K562 (cell line): ENCODE measurements around the gene CCDC116. TPM values are rescaled to one million over a fixed set of nuclear protein-coding genes. Genes with fewer than 3 reads are reported as not detected.

Experiments used
- ATAC-seq: fragments of 200-7000 bp; cut with Tn5 transposase; 3 replicates; pipeline ENCODE4 v1.9.1; 2020; ENCODE audit warnings: moderate library complexity
- BruUV-seq: library from RNA; stranded (reverse); fragments of 400-500 nt; replicated peaks from 2 replicates; lab custom pipeline; 2021; lab: Mats Ljungman, UMichigan
- CTCF ChIA-PET: fragments of 300-600 bp; formaldehyde crosslinking; extraction: SDS; loops from one replicate; lab custom pipeline; 2021; ENCODE audit warnings: low intra/inter-chr PET ratio; lab: Yijun Ruan, JAX
- POLR2A ChIA-PET: fragments of 300-600, 350-650 bp; sonication (Branson Sonifier 250); formaldehyde crosslinking; extraction: SDS; loops from one replicate; lab custom pipeline; 2021; ENCODE audit warnings: antibody characterized with exemption, inconsistent platforms; lab: Yijun Ruan, JAX
- DNase-seq, 4 experiments: peaks; one replicate each; pipeline versions ENCODE4 v3.0.0 to v3.0.0-alpha.2; 2011 to 2018; ENCODE audit warnings: low spot score in 3 of 4, mixed read lengths in 3 of 4; ENCODE audit errors: extremely low read depth in 1 of 4
- FAIRE-seq: peaks from 2 replicates; lab custom pipeline; 2011; peaks lifted over from hg19 to GRCh38; lab: Jason Lieb, UNC
- H2AFZ ChIP-seq: 2 replicates; pipeline ENCODE4 v1.6.0; 2011; ENCODE audit warnings: low read depth, low read length, control low read depth, inconsistent platforms
- H3K27ac ChIP-seq: fragments of 200-600 bp; 3 replicates; pipeline ENCODE4 v1.8.0; 2011; ENCODE audit warnings: low read depth, mild to moderate bottlenecking, control low read depth, inconsistent platforms, low read length, moderate library complexity, mixed read lengths; ENCODE audit errors: extremely low read depth
- H3K27me3 ChIP-seq, 2 experiments: fragments of 300-600 bp in 1 of 2; 2 replicates in 1 of 2; 3 replicates in 1 of 2; pipeline versions ENCODE4 v1.6.0 to v1.8.0; 2011; ENCODE audit warnings: inconsistent platforms in 2 of 2, low read length in 2 of 2, mild to moderate bottlenecking in 1 of 2, mixed read lengths in 1 of 2, moderate library complexity in 1 of 2; ENCODE audit not compliant: control insufficient read depth in 2 of 2, insufficient read depth in 2 of 2
- H3K36me3 ChIP-seq: fragments of 300-600 bp; 3 replicates; pipeline ENCODE4 v1.8.0; 2011; ENCODE audit warnings: mild to moderate bottlenecking, low read length, inconsistent platforms; ENCODE audit not compliant: control insufficient read depth, insufficient read depth
- H3K4me1 ChIP-seq, 2 experiments: fragments of 200-600 bp in 1 of 2; replicated peaks in 1 of 2; 2 replicates in 1 of 2; 3 replicates in 1 of 2; pipeline versions ENCODE4 v1.5.1 to v1.8.0; 2011; ENCODE audit warnings: inconsistent platforms in 2 of 2, low read length in 2 of 2, mild to moderate bottlenecking in 1 of 2, mixed read lengths in 1 of 2, moderate library complexity in 1 of 2; ENCODE audit not compliant: control insufficient read depth in 2 of 2, insufficient read depth in 2 of 2
- H3K4me2 ChIP-seq: 2 replicates; pipeline ENCODE4 v1.6.1; 2011; ENCODE audit warnings: low read length, control low read depth, inconsistent platforms, mixed read lengths; ENCODE audit not compliant: insufficient read depth
- H3K4me3 ChIP-seq: fragments of 200-600 bp; sonication (generic), shearing (Covaris generic); 2 replicates; pipeline ENCODE4 v1.5.1; 2016; ENCODE audit warnings: control low read depth, inconsistent platforms
- H3K79me2 ChIP-seq: fragments of 200-600 bp; 3 replicates; pipeline ENCODE4 v1.8.0; 2011; ENCODE audit warnings: low read length, inconsistent platforms; ENCODE audit not compliant: control insufficient read depth, insufficient read depth
- H3K9ac ChIP-seq, 2 experiments: 2 replicates each; pipeline versions ENCODE4 v1.6.0 to v1.6.1; 2011; ENCODE audit warnings: low read depth in 2 of 2, low read length in 2 of 2, control low read depth in 1 of 2, inconsistent platforms in 1 of 2, mild to moderate bottlenecking in 1 of 2, mixed read lengths in 1 of 2; ENCODE audit not compliant: insufficient read depth in 1 of 2
- H3K9me1 ChIP-seq: one replicate; pipeline ENCODE4 v1.6.0; 2011; ENCODE audit warnings: inconsistent platforms, mild to moderate bottlenecking, low read length, moderate library complexity; ENCODE audit not compliant: control insufficient read depth, insufficient read depth
- H3K9me3 ChIP-seq: replicated peaks from 2 replicates; pipeline ENCODE4 v1.5.1; 2011; ENCODE audit warnings: low read depth, low read length, inconsistent platforms; ENCODE audit not compliant: control insufficient read depth, insufficient read depth
- H4K20me1 ChIP-seq: replicated peaks from 2 replicates; pipeline ENCODE4 v1.6.1; 2011; ENCODE audit warnings: low read length, inconsistent platforms, mixed read lengths; ENCODE audit not compliant: control insufficient read depth, insufficient read depth
- CHD7 ChIP-seq: fragments of 200-600 bp; sonication (generic); IDR thresholded peaks from one replicate; pipeline ENCODE4 v1.6.1; 2012; ENCODE audit warnings: mild to moderate bottlenecking, low read depth, low read length, inconsistent platforms
- ID3 ChIP-seq, 2 experiments: fragments of 250-450 bp in 1 of 2; fragments of 450-650 bp in 1 of 2; sonication (Bioruptor Pico) in 1 of 2; IDR thresholded peaks; 2 replicates each; pipeline versions ENCODE4 v1.6.1 to v1.8.0; 2016 to 2021; ENCODE audit warnings: mild to moderate bottlenecking in 2 of 2, moderate library complexity in 2 of 2, missing compliant biosample characterization in 1 of 2, missing genetic modification characterization in 1 of 2
- JUND ChIP-seq, 2 experiments: IDR thresholded peaks; 2 replicates in 1 of 2; 3 replicates in 1 of 2; pipeline ENCODE4 v1.6.1; 2011; ENCODE audit warnings: borderline replicate concordance in 2 of 2, low read depth in 2 of 2, low read length in 2 of 2, improper control_type of control experiment in 1 of 2, missing biosample characterization in 1 of 2, missing genetic modification characterization in 1 of 2, missing genetic modification reagents in 1 of 2
- NFRKB ChIP-seq: fragments of 450-650 bp; IDR thresholded peaks from 2 replicates; pipeline ENCODE4 v1.6.1; 2016; ENCODE audit warnings: low read depth
- RBFOX2 ChIP-seq: fragments of 200-400 bp; formaldehyde crosslinking; IDR thresholded peaks from 2 replicates; pipeline ENCODE4 v1.6.1; 2017; ENCODE audit warnings: low read depth, mild to moderate bottlenecking, low read length, moderate library complexity
- ZBTB26 ChIP-seq: fragments of 450-650 bp; formaldehyde crosslinking; IDR thresholded peaks from 2 replicates; pipeline ENCODE4 v1.4.0; 2022; ENCODE audit warnings: missing genetic modification characterization
- ZKSCAN1 ChIP-seq: fragments of 150-350 bp; IDR thresholded peaks from 2 replicates; pipeline ENCODE4 v1.6.1; 2016; ENCODE audit warnings: low read depth, low read length
- ZNF668 ChIP-seq: fragments of 250-450 bp; sonication (Bioruptor Pico); IDR thresholded peaks from 2 replicates; pipeline ENCODE4 v1.8.0; 2022; ENCODE audit warnings: mild to moderate bottlenecking, inconsistent platforms
- WGBS: fragments of 100-300 bp; shearing (Covaris generic); methylation state at CpG from one replicate; pipeline ENCODE4 v1.1.6; 2016; ENCODE audit warnings: low coverage, mixed read lengths; ENCODE audit not compliant: insufficient coverage; ENCODE audit errors: missing lambda C conversion rate; 5-methylcytosine and 5-hydroxymethylcytosine counted together
- in situ Hi-C: fragments of 300-500 bp; cut with MboI; formaldehyde crosslinking; loops from 4 replicates; pipeline ENCODE4 v1.15.0; 2018; ENCODE audit warnings: inconsistent platforms, mixed read lengths
- intact Hi-C: fragments of 100-400 bp; cut with micrococcal nuclease; formaldehyde crosslinking; loops from 2 replicates; pipeline ENCODE4 v1.14.2; 2022
- polyA plus RNA-seq, 8 experiments: library from polyadenylated mRNA; depleted of rRNA in 4 of 8; stranded (reverse) in 5 of 8; unstranded in 3 of 8; fragments of >200 nt; fragmentation: Nextera tagmentation in 2 of 8; fragmentation: Illumina TruSeq in 1 of 8; extraction: Ambion mirVana in 2 of 8; extraction: Trizol in 1 of 8; gene quantifications; 2 replicates each; pipeline versions ENCODE4 v1.2.1 to v1.2.3, GENCODE V29; 2011 to 2014; ENCODE audit warnings: inconsistent platforms in 1 of 8, missing spikeins in 1 of 8
- total RNA-seq, 7 experiments: library from RNA; depleted of rRNA in 6 of 7; stranded (reverse); fragments of >200 nt in 6 of 7; fragmentation: Illumina TruSeq in 2 of 7; extraction: Trizol in 2 of 7; gene quantifications; 2 replicates each; pipeline versions ENCODE4 v1.2.1 to v1.2.3, GENCODE V29; 2011 to 2021; ENCODE audit warnings: low replicate concordance in 1 of 7

The CCDC116 gene
- total and polyA plus RNA-seq, 9 of the 15 experiments (the other 6 are each of a cell fraction or from before 2014, with no cell fraction given), result 1.6 to 11.3 (median 4.7) TPM

GRCh38 chr22:21661991-21662390, 29.4 kb downstream of the CCDC116 start:
- intact Hi-C loops, result no loop called here
- TF ChIP-seq ID3 (CRISPR knock-in tag; IDR thresholded peaks at IDR 0.05), result no peak
- no peak for TF ChIP-seq ID3 (tag; IDR thresholded peaks at IDR 0.05)
- peak; percentile 38; the same call in 1 of the 2 replicates for TF ChIP-seq ZKSCAN1
- no peak for TF ChIP-seq RBFOX2
- 0 out of 2 replicates have a peak, but pooled peaks have one; percentile 15 for TF ChIP-seq JUND (IDR thresholded peaks at IDR 0.05; ENCODE audit: borderline replicate concordance, low read depth, low read length)
- TF ChIP-seq JUND (tag; IDR thresholded peaks at IDR 0.05; ENCODE audit: borderline replicate concordance, low read depth, low read length), result no peak
- no peak for TF ChIP-seq NFRKB
- no peak for TF ChIP-seq ZBTB26 (CRISPR knock-in tag)
- no peak for TF ChIP-seq ZNF668 (CRISPR knock-in tag)
- no peak for TF ChIP-seq CHD7

More at GRCh38 chr22:21661991-21662390, 29.4 kb downstream of the CCDC116 start:
- no peak overlapping the region for H2AFZ ChIP-seq
- in situ Hi-C loops, result loop anchor here (25.0 kb wide), 1 partner anchor 1325 kb away; no protein-coding TSS in a partner anchor
- DNase-seq, result no peak
- H3K4me3 ChIP-seq, result no peak overlapping the region
- H3K79me2 ChIP-seq, result peaks cover 11% of the 10 kb centered on the region
- H3K27ac ChIP-seq, result no peak overlapping the region
- no peaks in the 10 kb centered on the region for H3K36me3 ChIP-seq
- ATAC-seq, result no peak
- POLR2A ChIA-PET, result interaction anchor here (1.8 to 8.9 kb wide), 4 partner anchors 9 to 30 kb away, joined by 4 to 167 read pairs (median 43); partner anchors contain the start of genes CCDC116 and SDF2L1
- peaks cover 8% of the 10 kb centered on the region for H3K9me1 ChIP-seq
- H4K20me1 ChIP-seq, result no peaks in the 10 kb centered on the region
- 0 out of 2 replicates have a peak, but pooled peaks cover 2% of the 10 kb centered on the region for H3K9me3 ChIP-seq
- no peaks in the 10 kb centered on the region for H3K27me3 ChIP-seq
- H3K9ac ChIP-seq, result no peak overlapping the region
- no peak for FAIRE-seq
- no peak overlapping the region for H3K4me2 ChIP-seq
- BruUV-seq, result no TSS peak
- CTCF ChIA-PET, result no interaction called here
- H3K4me1 ChIP-seq, result peaks cover 12 to 43% of the 10 kb centered on the region in 2 experiments
- WGBS, result 33% methylated on average over 5 of the region's 5 CpGs
